Activated T-cell treated with anti-CD3 and anti-CD28 coated beads for 1 hour (primary cell): ENCODE measurements around the gene CCDC117.

Experiments used
- DNase-seq: peaks from one replicate; pipeline ENCODE4 v3.0.0-alpha.2; 2020; ENCODE audit warnings: low read depth

The CCDC117 gene

DNA sequence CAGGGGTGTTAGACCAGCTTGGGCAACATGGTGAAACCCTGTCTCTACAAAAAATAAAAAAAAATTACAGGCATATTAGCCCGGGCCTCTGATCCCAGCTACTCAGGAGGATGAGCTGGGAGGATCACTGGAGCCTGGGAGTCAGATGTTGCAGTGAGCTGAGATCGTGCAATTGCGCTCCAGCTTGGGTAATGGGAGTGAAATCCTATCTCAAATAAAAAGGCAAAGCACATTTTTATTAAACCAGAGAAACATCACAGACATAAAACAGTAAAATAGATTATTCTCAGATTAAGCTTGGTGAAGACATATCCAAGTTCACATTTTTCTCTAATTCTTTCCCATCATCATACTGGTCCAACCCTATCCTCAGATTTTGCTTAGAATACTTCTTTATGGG lies 57.9 kb downstream of the CCDC117 start:
- DNase-seq = no peak

- DNase-seq = no peak
Measured at GRCh38 chr22:28831140-28832072, 58.9 kb downstream of the CCDC117 start.

- DNase-seq = no peak
Measured at GRCh38 chr22:28832731-28833130, 60.2 kb downstream of the CCDC117 start.

- DNase-seq = no peak
Measured at GRCh38 chr22:28833276-28833923, 60.9 kb downstream of the CCDC117 start.

DNA sequence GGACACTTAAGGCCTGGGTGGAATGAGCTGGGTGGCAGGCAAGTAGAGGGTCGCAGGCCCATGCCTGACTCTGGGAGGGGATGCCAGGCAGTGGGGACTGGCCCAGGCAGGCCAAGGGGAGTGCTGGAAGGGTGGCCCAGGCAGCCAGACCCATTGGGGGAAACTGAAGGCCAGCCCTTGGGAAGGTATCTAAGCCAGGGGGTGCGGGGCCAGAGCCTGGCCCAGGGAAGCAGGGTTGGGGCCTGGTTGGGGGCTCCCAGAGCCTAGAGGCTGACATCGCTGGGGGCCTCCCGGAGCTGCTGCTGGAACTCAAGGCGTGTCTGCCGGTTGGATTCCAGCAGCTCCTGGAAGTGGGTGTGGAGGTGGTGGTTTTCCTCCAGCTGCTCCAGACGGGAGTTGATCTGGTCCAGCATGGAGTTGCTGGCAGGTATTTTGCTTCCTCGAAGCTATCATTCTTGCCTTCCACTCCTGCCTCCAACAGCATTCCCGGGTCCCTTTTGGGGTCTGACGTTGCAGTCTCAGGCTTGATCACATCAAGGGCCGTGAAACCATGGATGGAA lies 63.2 kb downstream of the CCDC117 start:
- no peak for DNase-seq

- DNase-seq = no peak
Measured at GRCh38 chr22:28837640-28838039, 65.1 kb downstream of the CCDC117 start.
